HG03045 (cell line): Measurements from ENCODE around the gene LRRC74A.

Source experiments
- ATAC-seq: cut with Tn5 transposase; IDR thresholded peaks from one replicate; pipeline ENCODE4 v1.9.1; 2021; ENCODE audit warnings: mild to moderate bottlenecking, moderate library complexity; ENCODE audit not compliant: unreplicated experiment

LRRC74A gene

GRCh38 chr14:76918256-76918781 lies 92.1 kb downstream of the LRRC74A start:
- ATAC-seq = no peak

DNA sequence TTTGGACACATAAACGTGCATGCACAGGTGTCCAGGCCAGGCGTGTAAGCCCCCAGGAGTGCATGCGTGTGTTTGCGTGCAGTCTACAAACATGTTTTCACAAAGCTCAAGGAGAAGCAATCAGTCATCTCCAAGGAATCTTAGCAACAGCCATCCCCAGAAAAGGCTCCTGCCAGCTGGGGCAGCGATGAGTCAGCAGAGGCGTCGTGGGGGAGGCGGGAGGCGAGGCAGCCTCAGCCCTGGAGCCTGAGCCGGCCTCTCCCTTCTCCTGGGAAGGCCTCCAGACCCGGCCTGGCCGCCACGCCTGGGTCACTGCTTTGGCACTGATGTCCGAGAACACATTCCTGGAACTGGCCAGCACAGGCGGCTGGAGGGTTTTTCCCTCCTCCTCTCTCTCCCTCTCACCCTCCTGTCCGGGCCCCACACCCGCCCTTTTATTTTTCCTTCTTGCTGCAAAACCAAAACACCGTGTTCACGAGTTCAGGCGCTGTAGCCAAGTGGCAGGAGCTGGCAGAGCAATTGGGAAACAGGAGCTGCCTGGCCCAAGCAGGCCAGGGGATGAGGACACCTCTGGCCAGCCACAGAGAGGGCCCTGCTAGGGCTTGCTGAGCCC lies 92.7 kb downstream of the LRRC74A start:
- ATAC-seq = no peak
